HFFc6 (cell line): ENCODE results near the gene EPC1. TPM values are rescaled to one million over a fixed set of nuclear protein-coding genes. Genes with fewer than 3 reads are reported as not detected.

ENCODE experiments used
- DNase-seq: peaks from one replicate; pipeline ENCODE4 v3.0.0-alpha.2; 2018
- H3K27ac Mint-ChIP-seq: 2 replicates; pipeline ENCODE4 v1.8.0; 2020; ENCODE audit warnings: mild to moderate bottlenecking, mixed read lengths
- H3K27me3 Mint-ChIP-seq: 2 replicates; pipeline ENCODE4 v1.8.0; 2021; ENCODE audit warnings: mild to moderate bottlenecking, moderate library complexity, mixed read lengths; ENCODE audit not compliant: insufficient read depth
- H3K36me3 Mint-ChIP-seq: 2 replicates; pipeline ENCODE4 v1.8.0; 2021; ENCODE audit warnings: low read depth, mixed read lengths
- H3K4me1 Mint-ChIP-seq: 2 replicates; pipeline ENCODE4 v1.8.0; 2020; ENCODE audit warnings: low read depth, mixed read lengths
- H3K4me3 Mint-ChIP-seq: 2 replicates; pipeline ENCODE4 v1.8.0; 2020; ENCODE audit warnings: mild to moderate bottlenecking, moderate library complexity, mixed read lengths
- H3K9me3 Mint-ChIP-seq: 2 replicates; pipeline ENCODE4 v1.8.0; 2020; ENCODE audit warnings: mild to moderate bottlenecking, mixed read lengths
- CTCF ChIP-seq: fragments of 200-600 bp; sonication (generic); IDR thresholded peaks from 2 replicates; pipeline ENCODE4 v1.5.0; 2021; ENCODE audit warnings: antibody characterized with exemption, mild to moderate bottlenecking
- total RNA-seq, 6 experiments: library from RNA; stranded (reverse); fragmentation: NEBNext Ultra II Directional; extraction: Animal tissue kit (Norgen Biotek cat#: 25700); gene quantifications; 2 replicates in 1 of 6; 3 replicates in 5 of 6; pipeline ENCODE4 v1.2.3, GENCODE V29; 2021

EPC1 gene
- total RNA-seq, 6 experiments from 2014 or later, result 16.5 to 19.3 (median 17.5) TPM

GRCh38 chr10:32378363-32379317, 31.7 kb upstream of the EPC1 start:
- no peak overlapping the region for H3K4me3 Mint-ChIP-seq
- H3K4me1 Mint-ChIP-seq, result peaks cover 26% of the 10 kb centered on the region
- no peaks in the 10 kb centered on the region for H3K9me3 Mint-ChIP-seq
- H3K27ac Mint-ChIP-seq, result no peak overlapping the region
- no peaks in the 10 kb centered on the region for H3K36me3 Mint-ChIP-seq
- no peaks in the 10 kb centered on the region for H3K27me3 Mint-ChIP-seq
- TF ChIP-seq CTCF, result no peak
- DNase-seq, result peak; percentile 85

DNA sequence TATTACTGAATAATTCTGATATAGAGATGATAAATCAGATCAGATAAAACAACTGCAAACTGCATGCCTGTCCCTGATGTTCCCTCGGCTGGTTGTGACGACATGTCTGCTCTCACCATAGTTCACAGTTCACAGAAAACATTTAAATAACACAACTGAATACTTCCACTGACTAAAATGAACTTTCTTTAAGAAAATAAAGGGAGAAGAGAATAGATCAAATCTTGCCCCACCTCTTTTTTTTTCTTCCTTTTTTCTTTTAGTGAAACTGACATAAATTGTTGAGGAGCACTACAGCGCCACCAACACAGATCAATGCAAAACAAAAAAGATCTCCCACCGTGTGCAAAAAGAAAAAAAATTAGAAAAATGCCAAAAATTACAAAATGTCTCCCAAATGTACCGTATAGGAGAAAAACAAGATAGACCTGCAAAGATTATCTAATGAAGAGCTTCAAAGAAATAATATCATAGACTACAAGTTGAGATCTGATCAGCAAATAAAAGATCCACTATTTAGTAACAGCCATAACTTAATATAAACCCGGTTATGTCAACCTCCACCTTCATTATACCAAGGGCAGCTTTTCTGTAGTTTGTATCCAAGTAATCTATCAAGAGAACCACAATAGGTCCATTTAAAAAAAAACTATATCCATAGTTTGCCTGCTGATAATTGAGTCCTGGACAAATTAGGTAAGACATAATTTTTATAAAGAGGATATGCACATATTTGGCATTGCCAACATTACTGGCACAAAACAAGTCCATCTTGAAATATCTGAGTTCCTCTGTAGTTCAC, 30.7 kb upstream of the EPC1 start:
- peak; percentile 77 for TF ChIP-seq CTCF
- no peak overlapping the region for H3K27ac Mint-ChIP-seq
- H3K4me1 Mint-ChIP-seq, result peaks cover 26% of the 10 kb centered on the region
- DNase-seq, result peak; percentile 17
- H3K9me3 Mint-ChIP-seq, result no peaks in the 10 kb centered on the region
- H3K27me3 Mint-ChIP-seq, result no peaks in the 10 kb centered on the region
- no peaks in the 10 kb centered on the region for H3K36me3 Mint-ChIP-seq
- no peak overlapping the region for H3K4me3 Mint-ChIP-seq

GRCh38 chr10:32376771-32377170, 29.8 kb upstream of the EPC1 start:
- Mint-ChIP-seq H3K9me3 (no peaks in the 10 kb centered on the region), H3K36me3 (peaks cover 6% of the 10 kb centered on the region; the same call in 1 of the 2 replicates), H3K27me3 (no peaks in the 10 kb centered on the region), H3K4me3 (no peak overlapping the region), H3K27ac (peak overlapping the region; percentile 65; the same call in 1 of the 2 replicates), H3K4me1 (peaks cover 34% of the 10 kb centered on the region)
- no peak for DNase-seq
- TF ChIP-seq CTCF, result no peak

GRCh38 chr10:32376097-32376496, 29.1 kb upstream of the EPC1 start:
- Mint-ChIP-seq H3K9me3 (no peaks in the 10 kb centered on the region), H3K4me3 (no peak overlapping the region), H3K4me1 (peaks cover 34% of the 10 kb centered on the region), H3K27me3 (no peaks in the 10 kb centered on the region), H3K27ac (no peak overlapping the region), H3K36me3 (peaks cover 6% of the 10 kb centered on the region; the same call in 1 of the 2 replicates)
- no peak for TF ChIP-seq CTCF
- no peak for DNase-seq

GRCh38 chr10:32375631-32376030, 28.7 kb upstream of the EPC1 start:
- Mint-ChIP-seq H3K27me3 (no peaks in the 10 kb centered on the region), H3K9me3 (no peaks in the 10 kb centered on the region), H3K4me3 (no peak overlapping the region), H3K27ac (no peak overlapping the region), H3K36me3 (peaks cover 6% of the 10 kb centered on the region; the same call in 1 of the 2 replicates), H3K4me1 (peaks cover 34% of the 10 kb centered on the region)
- no peak for DNase-seq
- TF ChIP-seq CTCF, result no peak
